ENCODE data around the gene DNHD1. TPM values are rescaled to one million over a fixed set of nuclear protein-coding genes. Genes with fewer than 3 reads are reported as not detected.

DNHD1 gene
- total and polyA plus RNA-seq, 2 of the 8 experiments (the other 6 are each of a cell fraction or from before 2014, with no cell fraction given): 5.0 to 6.8 TPM

- Histone ChIP-seq H3K27ac (ENCODE audit: low read depth, low read length) (no peak overlapping the region), H3K4me1 (replicated peaks in 1 of 4; ENCODE audit: control insufficient read depth in 3 of 4, insufficient read depth in 4 of 4, low read length in 3 of 4) (no peaks in the 10 kb centered on the region), H3K9ac (replicated peaks in 1 of 4; ENCODE audit: extremely low read depth in 1 of 4, low read depth in 3 of 4, low read length in 3 of 4) (no peak overlapping the region), H3K14ac (ENCODE audit: insufficient read length) (no peak overlapping the region), H3K4me3 (ENCODE audit: extremely low read depth in 1 of 4, insufficient read depth in 2 of 4, low read depth in 3 of 4, low read length in 4 of 4) (no peak overlapping the region), H3K79me1 (ENCODE audit: low read depth, low read length) (no peaks in the 10 kb centered on the region), H4K5ac (ENCODE audit: insufficient read length, low read depth, low read length) (no peak overlapping the region), H3K18ac (ENCODE audit: extremely low read depth, low read length) (no peak overlapping the region), H3K4ac (replicated peaks; ENCODE audit: insufficient read length, low read depth, low read length) (no peak overlapping the region), H3K79me2 (ENCODE audit: control insufficient read depth in 1 of 2, insufficient read depth in 2 of 2, low read length in 2 of 2) (no peaks in the 10 kb centered on the region), H3K56ac (replicated peaks; ENCODE audit: insufficient read length, low read depth, low read length) (no peak overlapping the region), H3K9me3 (ENCODE audit: insufficient read depth in 2 of 2, low read depth in 1 of 2, low read length in 1 of 2) (no peaks in the 10 kb centered on the region), H3K36me3 (ENCODE audit: control insufficient read depth in 2 of 4, insufficient read depth in 4 of 4, low read length in 3 of 4) (no peaks in the 10 kb centered on the region), H2AFZ (ENCODE audit: low read length) (no peak overlapping the region), H3K4me2 (ENCODE audit: insufficient read depth in 1 of 2, low read depth in 2 of 2, low read length in 2 of 2) (no peak overlapping the region), H2BK120ac (replicated peaks; ENCODE audit: low read depth, low read length) (no peak overlapping the region), H4K8ac (ENCODE audit: extremely low read depth, insufficient read depth, low read length) (no peak overlapping the region), H2BK12ac (ENCODE audit: low read depth, low read length) (no peak overlapping the region), H3K27me3 (replicated peaks in 1 of 4; ENCODE audit: control insufficient read depth in 3 of 4, extremely low read depth in 1 of 4, insufficient read depth in 3 of 4, low read length in 3 of 4) (no peaks in the 10 kb centered on the region), H2BK15ac (ENCODE audit: low read length) (no peak overlapping the region), H4K91ac (replicated peaks; ENCODE audit: insufficient read length, low read length) (no peak overlapping the region), H4K20me1 (replicated peaks in 1 of 2; ENCODE audit: control insufficient read depth in 1 of 2, insufficient read depth in 2 of 2, low read length in 2 of 2) (no peaks in the 10 kb centered on the region), H2BK20ac (ENCODE audit: low read length) (no peak overlapping the region), H2AK5ac (ENCODE audit: low read depth, low read length) (no peak overlapping the region), H3K23me2 (ENCODE audit: low read depth, low read length) (no peaks in the 10 kb centered on the region), H3K23ac (ENCODE audit: insufficient read length) (no peak overlapping the region), H2BK5ac (ENCODE audit: low read depth, low read length) (no peak overlapping the region)
- ChIA-PET CTCF (ENCODE audit: partially characterized antibody) (interaction anchor here (1.0 to 6.8 kb wide), 3 partner anchors 16 to 24 kb away, joined by 3 to 48 read pairs (median 4); no protein-coding TSS in a partner anchor), POLR2A (ENCODE audit: partially characterized antibody) (interaction anchor here (1.2 to 1.9 kb wide), 2 partner anchors 8 kb away, joined by 3 to 5 read pairs; no protein-coding TSS in a partner anchor)
- 88% methylated on average over 5 of the region's 5 CpGs; no CpG with 5 or more reads in 1 of the 2 experiments for WGBS, 2 experiments (ENCODE audit: extremely low coverage in 1 of 2, insufficient coverage in 1 of 2, insufficient read length in 1 of 2, insufficient replicate concordance in 2 of 2, low coverage in 1 of 2, low lambda C conversion rate in 2 of 2, missing lambda C conversion rate in 1 of 2)
- DNase-seq (ENCODE audit: low read depth in 1 of 2, low spot score in 2 of 2) (no peak), FAIRE-seq (no peak)
- TF ChIP-seq, protein P1, sequence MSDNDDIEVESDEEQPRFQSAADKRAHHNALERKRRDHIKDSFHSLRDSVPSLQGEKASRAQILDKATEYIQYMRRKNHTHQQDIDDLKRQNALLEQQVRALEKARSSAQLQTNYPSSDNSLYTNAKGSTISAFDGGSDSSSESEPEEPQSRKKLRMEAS (IDR thresholded peaks at IDR 0.05): no peak
- no peak for TF ChIP-seq RAD21 (IDR thresholded peaks at IDR 0.05 in 1 of 2, conservative IDR thresholded peaks at IDR 0.05 in 1 of 2; ENCODE audit: low read depth in 2 of 2, low read length in 2 of 2)
- TF ChIP-seq ATF3 (IDR thresholded peaks at IDR 0.05; ENCODE audit: insufficient read depth, low read depth, low read length): no peak
- TF ChIP-seq HDAC2 (IDR thresholded peaks at IDR 0.05; ENCODE audit: borderline replicate concordance in 1 of 2, low read depth in 2 of 2, low read length in 2 of 2): no peak
- no peak for TF ChIP-seq TAF1 (IDR thresholded peaks at IDR 0.05; ENCODE audit: low read depth, low read length)
- no peak for TF ChIP-seq MAFK (IDR thresholded peaks at IDR 0.05; ENCODE audit: low read depth, low read length)
- TF ChIP-seq NRF1 (IDR thresholded peaks at IDR 0.05; ENCODE audit: low read depth, low read length): no peak
- TF ChIP-seq POLR2A (IDR thresholded peaks at IDR 0.05; ENCODE audit: control extremely low read depth in 1 of 2, low read depth in 2 of 2, low read length in 2 of 2): no peak
- TF ChIP-seq BCL11A (IDR thresholded peaks at IDR 0.05; ENCODE audit: low read depth in 2 of 2, low read length in 2 of 2): no peak
Observed at GRCh38 chr11:6554828-6555706, 58.0 kb downstream of the DNHD1 start.

All from H1 (cell line).